ENCODE measurements around the gene SMAD9.

SMAD9 gene

GRCh38 chr13:36862002-36862685 is 57.9 kb downstream of the SMAD9 start:
- no peak for DNase-seq

DNA sequence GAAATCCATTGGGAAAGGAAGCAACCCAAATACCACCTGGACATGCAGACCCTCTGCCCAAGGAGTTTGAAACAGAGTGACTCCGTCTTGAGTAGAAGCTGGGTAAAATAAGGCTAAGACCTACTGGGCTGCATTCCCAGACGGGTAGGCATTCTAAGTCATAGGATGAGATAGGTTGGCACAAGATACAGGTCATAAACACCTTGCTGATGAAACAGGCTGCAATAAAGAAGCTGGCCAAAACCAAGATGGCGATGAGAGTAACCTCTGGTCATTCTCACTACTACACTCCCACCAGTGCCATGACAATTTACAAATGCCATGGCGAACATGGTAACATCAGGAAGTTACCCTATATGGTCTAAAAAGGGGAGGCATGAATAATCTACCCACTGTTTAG is 60.8 kb downstream of the SMAD9 start:
- DNase-seq = no peak

- peak; percentile 31 for DNase-seq
Measured at GRCh38 chr13:36858290-36858689, 61.7 kb downstream of the SMAD9 start.

- DNase-seq = no peak
Measured at GRCh38 chr13:36857253-36857652, 62.8 kb downstream of the SMAD9 start.

- DNase-seq = no peak
Measured at GRCh38 chr13:36850790-36851438, 69.1 kb downstream of the SMAD9 start.

- DNase-seq = no peak
Measured at GRCh38 chr13:36848199-36848982, 71.6 kb downstream of the SMAD9 start.

DNA sequence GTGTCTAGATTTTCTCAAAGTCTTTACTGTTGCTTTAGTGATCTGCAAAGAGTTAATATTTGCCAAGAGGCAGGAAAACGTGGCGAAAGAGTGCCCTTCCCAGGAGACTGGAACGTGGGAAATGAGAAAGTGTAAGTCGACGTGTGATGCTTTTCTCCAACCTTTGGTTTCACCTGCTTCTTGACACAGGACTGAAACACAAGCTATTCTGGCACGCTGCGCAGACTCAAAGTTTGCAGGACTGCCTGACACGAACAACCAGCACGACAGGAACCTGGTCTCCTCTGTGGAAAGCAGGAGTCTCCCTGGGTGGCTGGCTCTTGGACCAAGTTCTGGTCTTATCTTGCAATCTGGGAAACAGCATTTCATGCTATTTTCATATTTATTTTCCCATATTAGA is 72.4 kb downstream of the SMAD9 start:
- no peak for DNase-seq

- no peak for DNase-seq
Measured at GRCh38 chr13:36841391-36841790, 78.6 kb downstream of the SMAD9 start.

GRCh38 chr13:36840718-36841250 is 79.3 kb downstream of the SMAD9 start:
- DNase-seq = no peak

DNA sequence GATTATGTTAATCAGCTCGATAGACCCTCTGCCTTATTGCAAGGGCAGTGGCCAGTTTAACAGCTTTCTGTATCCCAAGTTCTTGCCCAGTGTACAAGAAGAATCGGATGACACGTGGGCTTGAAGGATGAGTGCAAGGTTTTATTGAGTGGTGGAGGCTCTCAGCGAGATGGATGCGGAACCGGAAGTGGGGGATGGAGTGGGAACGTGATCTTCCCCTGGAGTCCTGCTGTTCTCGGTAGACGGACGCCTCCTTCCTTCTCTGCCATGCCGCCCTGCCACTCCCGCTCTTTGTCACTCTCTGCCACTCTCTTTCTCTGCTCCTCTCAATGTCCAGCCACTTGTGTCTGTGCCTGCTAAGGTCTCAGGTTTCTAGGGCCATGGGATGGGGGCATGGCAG is 80.1 kb downstream of the SMAD9 start:
- no peak for DNase-seq

DNA sequence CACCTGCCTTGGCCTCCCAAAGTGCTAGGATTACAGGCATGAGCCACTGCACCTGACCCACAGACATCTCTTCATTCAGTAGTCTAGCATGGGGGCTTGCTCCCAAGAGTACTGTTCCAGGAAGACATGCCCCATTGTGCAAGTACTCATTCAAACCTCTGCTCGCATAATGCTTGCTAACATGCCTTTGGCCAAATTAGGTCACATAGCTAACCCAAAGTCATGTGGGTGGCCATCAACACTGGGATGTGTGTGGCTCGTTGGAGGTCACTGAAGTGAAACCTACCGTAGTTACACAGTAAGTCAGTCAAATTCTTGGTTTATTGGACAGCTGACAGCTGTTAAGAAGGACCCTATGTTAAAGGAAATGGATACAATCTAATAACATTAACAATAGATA is 80.8 kb downstream of the SMAD9 start:
- DNase-seq = no peak

- no peak for DNase-seq
Measured at GRCh38 chr13:36837354-36838092, 82.5 kb downstream of the SMAD9 start.

DNA sequence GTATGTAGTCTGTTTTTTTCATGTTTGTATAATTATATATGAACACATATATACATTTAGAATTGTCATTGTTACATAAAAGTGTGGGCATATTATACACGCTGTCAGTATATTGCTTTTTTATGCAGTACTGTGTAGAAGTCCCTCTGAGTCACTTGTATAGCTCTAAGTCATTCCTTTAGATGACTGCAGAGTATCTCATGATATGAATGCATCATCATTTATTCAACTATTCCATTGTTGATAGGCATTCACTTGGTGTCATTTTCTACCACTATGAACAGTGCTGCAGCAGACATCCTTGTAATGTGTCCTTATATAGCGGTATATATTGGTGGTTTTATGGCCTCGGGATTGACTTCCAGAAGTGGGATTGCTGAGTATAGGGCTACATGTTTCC is 85.7 kb downstream of the SMAD9 start:
- DNase-seq = no peak

DNA sequence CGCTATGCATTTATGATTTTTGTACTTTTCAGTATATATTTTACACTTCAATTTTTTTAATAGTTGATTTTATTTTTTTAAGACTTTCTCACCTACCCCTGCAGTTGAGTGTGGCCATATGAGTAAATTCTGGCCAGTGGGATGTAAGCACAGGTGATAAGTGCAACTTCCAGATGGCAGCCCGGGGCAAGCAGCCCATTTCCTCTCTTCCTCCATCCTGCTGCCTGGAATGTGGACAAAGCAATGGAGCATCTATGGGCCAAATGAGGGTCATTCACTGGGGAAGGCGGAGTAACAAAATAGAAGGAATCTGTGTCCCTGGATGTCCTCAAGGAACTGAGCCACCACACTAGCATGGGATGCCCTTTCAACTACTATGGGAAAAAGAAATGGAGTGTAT is 88.7 kb downstream of the SMAD9 start:
- no peak for DNase-seq

- DNase-seq = no peak
Measured at GRCh38 chr13:36829753-36830152, 90.3 kb downstream of the SMAD9 start.

- no peak for DNase-seq
Measured at GRCh38 chr13:36822785-36823184, 97.3 kb downstream of the SMAD9 start.

DNA sequence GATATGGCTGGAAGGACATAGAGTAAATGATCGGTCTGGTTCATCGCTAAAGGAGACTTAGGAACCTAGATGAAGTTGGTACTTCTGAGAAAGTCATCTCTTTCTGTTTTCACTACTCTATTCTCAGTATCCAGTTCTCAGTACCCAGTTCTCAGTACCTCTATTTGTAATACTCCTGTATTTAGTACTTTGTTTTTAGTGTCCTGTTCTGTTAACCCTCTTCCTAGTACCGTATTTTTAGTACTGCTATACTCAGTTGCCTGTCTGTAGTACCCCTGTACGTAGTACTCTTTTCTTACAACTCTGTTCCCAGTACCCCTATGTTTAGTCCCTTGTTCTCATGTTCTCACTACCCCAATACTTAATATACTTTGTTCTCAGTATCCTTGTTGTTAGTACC is 99.8 kb downstream of the SMAD9 start:
- DNase-seq = peak; percentile 11

GRCh38 chr13:36819739-36820090 is 100.3 kb downstream of the SMAD9 start:
- DNase-seq = no peak

GRCh38 chr13:36818804-36819738 is 101.0 kb downstream of the SMAD9 start, which contains the start of gene RFXAP:
Gene RFXAP (plus strand): TSS chr13:36819222. CDS start chr13:36819358, 136 bp downstream.
- peak; percentile 70 for DNase-seq

- no peak for DNase-seq
Measured at GRCh38 chr13:36817996-36818803, 101.8 kb downstream of the SMAD9 start.

GRCh38 chr13:36815062-36815461 is 105.0 kb downstream of the SMAD9 start:
- DNase-seq = no peak

Data from KG1 (cell line).